A549 treated with GW870086 at 1 μM for 4 hours (cell line): Measurements from ENCODE around the gene PDZK1. TPM values are rescaled to one million over a fixed set of nuclear protein-coding genes. Genes with fewer than 3 reads are reported as not detected.

ENCODE experiments used
- total RNA-seq: library from RNA; stranded (reverse); fragments of 200-300 nt; extraction: Qiagen RNA extraction; gene quantifications from 5 replicates; pipeline ENCODE4 v1.2.3, GENCODE V29; 2022; ENCODE audit warnings: low read depth

Gene PDZK1
- 0.79 to 1.5 TPM (median 1.0 TPM) in 5 replicates for total RNA-seq

DNA sequence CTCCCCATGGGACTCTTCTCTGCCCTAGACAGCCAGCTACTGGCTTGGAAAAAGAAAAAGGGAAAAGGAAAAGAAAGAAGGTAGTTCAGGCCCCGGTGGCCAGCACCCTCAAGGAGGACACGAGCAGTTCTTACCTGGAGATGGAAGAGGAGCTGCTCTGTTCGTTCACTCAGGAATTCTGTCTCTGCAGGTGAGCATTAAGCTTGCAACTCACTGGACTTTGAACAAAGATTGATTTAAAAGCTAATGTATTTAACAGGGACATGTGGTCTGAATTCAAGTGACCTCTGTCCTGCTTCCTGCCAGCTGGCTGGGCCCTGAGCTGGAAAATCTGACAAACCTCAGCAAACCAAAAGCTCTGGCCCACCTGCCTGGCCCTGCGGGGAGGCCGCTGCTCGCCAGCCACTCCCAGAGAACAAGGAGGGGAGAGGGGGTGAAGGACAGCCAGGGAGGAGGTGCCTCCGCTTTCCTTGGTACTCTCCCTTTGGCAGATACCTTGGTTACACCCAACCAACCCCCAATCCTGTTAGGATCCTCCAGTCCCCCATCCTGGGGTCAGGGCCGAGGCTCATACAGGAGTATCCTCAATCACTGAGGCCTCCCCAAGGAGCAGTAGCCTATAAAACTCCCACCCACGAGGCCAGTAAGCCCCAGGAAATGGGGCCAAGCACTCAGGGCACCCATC is at the start of gene PDZK1:
Gene PDZK1, minus strand, starts transcription at position 186 of the 685 bp plus-strand sequence. CDS start 19,347 bp downstream, outside the sequence.

DNA sequence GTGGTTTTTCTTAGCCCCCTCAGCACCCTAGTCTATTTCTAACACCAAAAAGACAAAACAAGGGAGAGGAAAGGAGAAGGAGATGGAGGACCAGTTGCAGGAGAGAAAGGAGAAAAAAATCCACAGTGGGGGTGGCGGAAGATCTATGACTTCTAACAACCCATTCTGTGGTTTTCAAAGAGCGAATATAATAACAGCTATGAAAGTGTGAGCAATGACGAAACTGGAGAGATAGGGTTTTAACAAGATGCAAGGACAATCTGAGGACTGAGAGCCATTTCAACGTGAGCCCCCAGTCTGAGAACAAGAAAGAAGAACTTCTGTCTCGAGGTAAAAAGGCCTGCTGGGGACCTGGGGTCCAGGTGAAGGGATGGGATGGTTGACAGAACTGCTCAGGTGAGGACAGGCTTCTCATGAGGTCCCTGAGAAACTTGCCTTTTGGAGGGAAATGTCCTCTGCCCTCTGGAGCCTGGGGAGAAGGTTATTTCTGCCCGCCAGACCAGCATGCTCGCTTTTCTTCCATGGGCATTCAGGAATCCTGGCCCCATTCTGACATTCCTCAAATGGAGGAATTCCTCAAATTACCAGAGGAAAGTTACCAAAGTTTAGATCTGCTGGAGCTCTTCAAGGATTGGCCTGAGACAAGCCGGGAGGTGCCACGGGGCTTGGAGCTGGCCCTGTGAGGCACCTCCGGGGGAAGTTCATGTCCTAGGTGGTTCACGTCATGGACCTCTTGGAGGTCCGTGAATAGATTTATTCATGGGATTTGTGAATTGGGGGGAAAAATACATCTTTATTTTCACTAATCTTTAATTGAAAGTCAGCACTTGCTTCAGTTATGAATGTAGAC is 12.3 kb upstream of the PDZK1 start, which contains the start of gene CD160:
Gene CD160, plus strand, starts transcription at position 270 of the 850 bp plus-strand sequence. CDS start 8,829 bp downstream, outside the sequence.

Other genes starting within 250 kb of the PDZK1 start
- 14.2 to 19.3 TPM (median 16.2 TPM) in 5 replicates for gene GPR89A, start 99.4 kb downstream of the PDZK1 start, total RNA-seq
- gene CD160, start 12.1 kb upstream of the PDZK1 start, total RNA-seq = not detected in 5 replicates
- gene RNF115, start 116.7 kb upstream of the PDZK1 start, total RNA-seq = 11.4 to 14.3 TPM (median 13.6 TPM) in 5 replicates
- gene POLR3C, start 116.8 kb upstream of the PDZK1 start, total RNA-seq = 37.1 to 40.4 TPM (median 38.6 TPM) in 5 replicates
- 5.6 to 8.0 TPM (median 5.7 TPM) in 5 replicates for gene NUDT17, start 138.3 kb upstream of the PDZK1 start, total RNA-seq
- gene PIAS3, start 151.7 kb upstream of the PDZK1 start, total RNA-seq = 36.5 to 42.8 TPM (median 39.7 TPM) in 5 replicates
- 0.06 to 0.09 TPM in 2 of 5 replicates, not detected in the others for gene ANKRD35, start 178.5 kb upstream of the PDZK1 start, total RNA-seq
- 0.58 to 1.6 TPM (median 1.3 TPM) in 5 replicates for gene ITGA10, start 202.7 kb upstream of the PDZK1 start, total RNA-seq
- gene PEX11B, start 211.3 kb upstream of the PDZK1 start, total RNA-seq = 29.3 to 37.4 TPM (median 33.8 TPM) in 5 replicates
- 213 to 244 TPM (median 222 TPM) in 5 replicates for gene RBM8A, start 220.1 kb upstream of the PDZK1 start, total RNA-seq